HG03175 (cell line): ENCODE data around the gene SNX13.
"Not testable (repeated sequence)": the region's sequence is repeated elsewhere in the genome, so short reads cannot be mapped to it uniquely, and the experiment has no call there.

Experiments used
- ATAC-seq: cut with Tn5 transposase; IDR thresholded peaks from one replicate; pipeline ENCODE4 v1.9.1; 2021; ENCODE audit warnings: mild to moderate bottlenecking, moderate library complexity; ENCODE audit not compliant: unreplicated experiment

The SNX13 gene

GRCh38 chr7:17852361-17852760 lies 87.9 kb downstream of the SNX13 start:
- no peak for ATAC-seq

DNA sequence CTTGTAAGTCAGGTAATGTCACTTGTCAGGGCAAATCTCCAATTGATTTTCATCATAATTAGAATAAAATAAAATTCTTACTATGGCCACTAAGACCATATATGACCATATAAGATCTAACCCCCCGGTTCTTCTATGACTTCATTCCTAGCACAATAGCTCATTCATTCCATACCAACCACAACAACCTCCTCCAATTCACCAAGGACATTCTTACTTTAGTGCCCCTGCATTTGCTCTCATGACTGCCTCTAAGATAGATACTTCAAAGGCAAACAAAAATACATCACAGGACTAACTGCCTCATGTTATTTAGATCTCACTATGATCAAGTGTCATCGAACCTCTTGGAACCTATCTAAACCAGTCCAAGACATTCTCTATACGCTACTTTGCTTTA lies 90.8 kb downstream of the SNX13 start:
- no peak for ATAC-seq

DNA sequence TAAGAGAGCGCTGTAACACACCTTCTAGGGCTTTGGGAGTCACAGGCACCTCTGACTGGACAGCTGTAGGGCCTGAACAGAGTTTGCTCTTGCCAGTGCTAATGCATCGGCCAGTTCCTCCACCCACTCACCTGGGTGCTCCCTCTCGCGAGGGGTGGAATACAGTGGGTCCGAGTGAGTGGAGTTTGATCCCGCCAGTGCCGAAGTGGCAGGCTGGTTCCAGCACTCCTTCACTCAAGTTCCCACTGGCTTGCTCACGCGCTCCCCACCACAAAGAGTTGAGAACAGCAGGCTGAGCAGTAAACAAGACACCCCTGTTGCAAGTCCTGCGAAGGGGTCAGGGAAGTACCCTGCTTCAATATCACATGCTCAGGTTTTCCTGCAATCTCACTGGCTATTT lies 91.8 kb downstream of the SNX13 start:
- no peak for ATAC-seq

DNA sequence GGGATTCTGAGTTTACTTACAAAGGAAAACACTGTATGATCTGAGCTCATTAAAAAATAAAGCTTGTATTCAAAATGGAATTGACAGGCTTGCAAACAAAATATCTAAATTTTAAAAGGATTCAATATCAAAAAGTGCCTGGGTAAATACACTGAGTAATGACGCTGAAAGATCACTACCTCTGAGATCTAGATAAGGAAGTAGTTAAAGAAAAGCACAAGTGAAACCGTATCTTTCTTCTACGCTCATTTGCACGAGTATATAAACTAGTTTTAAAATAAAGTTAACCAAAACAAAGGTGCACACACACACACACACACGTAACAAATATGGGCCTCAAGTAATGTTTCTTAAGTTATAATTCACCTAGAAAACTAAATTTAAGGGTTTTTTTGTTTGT lies 93.4 kb downstream of the SNX13 start:
- no peak for ATAC-seq

- no peak for ATAC-seq
Observed at GRCh38 chr7:17845197-17845547, 95.1 kb downstream of the SNX13 start.

GRCh38 chr7:17844514-17845196 lies 95.6 kb downstream of the SNX13 start:
- ATAC-seq = no peak

DNA sequence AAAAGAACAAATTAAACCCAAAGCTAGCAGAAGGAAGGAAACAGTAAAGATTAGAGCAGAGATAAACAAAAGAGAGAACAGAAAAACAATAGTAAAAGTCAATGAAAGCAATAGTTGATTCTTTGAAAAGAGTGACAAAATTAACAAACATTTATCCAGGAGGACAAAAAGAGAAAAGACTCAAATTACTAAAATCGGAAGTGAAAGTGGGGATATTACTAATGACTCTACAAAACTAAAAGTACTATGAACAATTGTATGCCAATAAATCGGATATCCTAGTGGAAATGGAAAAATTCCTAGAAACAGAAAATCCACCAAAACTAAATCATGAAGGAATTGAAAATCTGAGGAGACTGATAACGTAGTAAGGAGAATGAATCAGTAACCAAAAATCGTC lies 96.3 kb downstream of the SNX13 start:
- no peak for ATAC-seq

- ATAC-seq = no peak
Observed at GRCh38 chr7:17843041-17843440, 97.3 kb downstream of the SNX13 start.

DNA sequence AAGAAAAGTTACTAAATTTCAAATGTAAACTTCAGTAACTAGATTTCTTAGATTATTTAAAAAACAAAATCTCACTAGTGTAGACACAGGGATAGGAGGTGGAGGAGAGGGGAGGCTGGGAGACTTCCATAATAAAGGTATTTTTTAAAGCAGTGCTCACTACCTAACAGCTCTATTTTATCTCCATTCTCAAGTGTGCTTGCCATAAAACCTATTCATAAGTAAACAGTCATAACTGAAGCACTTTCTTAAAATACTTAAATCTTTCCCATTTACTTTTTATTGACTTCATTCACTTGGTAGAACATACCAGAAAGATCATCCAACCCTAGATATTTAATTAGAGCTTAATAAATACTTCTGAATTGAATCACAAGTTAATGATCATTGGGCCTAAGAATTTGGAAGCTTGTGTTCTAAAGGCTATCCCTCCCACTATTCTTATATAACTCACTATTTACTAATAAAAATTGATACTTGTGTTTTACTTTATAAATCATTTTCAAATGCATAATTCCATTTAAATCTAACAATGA lies 107.4 kb downstream of the SNX13 start:
- ATAC-seq = no peak

DNA sequence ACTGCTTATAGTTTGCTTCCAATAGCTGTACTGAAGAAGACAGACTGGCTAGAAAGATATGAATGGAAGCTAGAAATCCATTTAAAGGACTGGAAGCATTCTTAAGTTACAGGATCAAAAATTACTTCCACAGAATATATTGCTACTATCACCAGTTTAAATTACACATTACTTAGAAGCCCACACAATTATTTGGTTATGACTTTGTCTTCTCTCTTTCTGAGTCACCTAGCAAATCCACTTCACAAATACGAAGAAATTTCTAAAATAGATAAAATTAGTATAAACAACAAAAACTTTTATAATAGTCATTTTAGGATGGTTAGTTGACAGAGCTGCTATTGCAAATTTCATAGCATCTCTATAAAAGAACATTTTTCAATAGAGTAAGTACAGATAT lies 108.1 kb downstream of the SNX13 start:
- ATAC-seq = no peak

DNA sequence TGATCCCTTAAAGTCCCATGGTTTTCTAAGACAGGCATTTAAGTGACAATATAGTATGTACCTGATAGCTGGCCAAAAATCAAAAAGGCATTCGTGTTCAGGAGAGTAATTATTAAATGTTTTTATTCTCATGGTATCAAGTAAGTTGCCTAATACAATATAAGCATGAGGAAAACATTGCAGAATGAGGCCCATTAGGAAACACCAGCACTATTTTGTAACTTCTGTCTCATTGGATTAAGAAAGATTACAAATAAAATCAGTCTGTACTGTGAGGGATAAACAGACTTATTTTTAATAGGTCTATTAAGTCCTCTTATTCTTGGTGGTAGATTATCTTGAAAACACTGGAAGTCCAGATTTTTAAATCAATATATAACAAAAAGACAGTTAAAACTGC lies 110.1 kb downstream of the SNX13 start:
- no peak for ATAC-seq

DNA sequence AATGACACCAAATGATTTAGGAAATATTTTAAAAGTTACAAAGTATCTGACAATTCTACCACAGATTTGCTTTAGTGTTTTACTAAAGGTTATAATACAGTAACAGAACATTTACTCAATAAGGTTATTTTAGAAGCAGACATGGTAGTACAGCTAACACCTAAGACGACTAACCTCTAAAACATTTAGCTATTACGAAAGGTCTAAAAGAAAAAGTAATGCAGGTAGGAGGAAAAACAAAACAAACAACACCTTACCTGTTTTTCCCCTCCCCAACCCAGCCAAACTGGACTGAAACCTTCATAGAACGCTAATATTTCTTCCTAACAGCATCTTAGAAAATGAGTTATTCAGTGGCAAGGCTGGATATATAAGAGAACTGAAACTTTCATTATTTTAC lies 111.3 kb downstream of the SNX13 start:
- ATAC-seq = no peak

- ATAC-seq = no peak
Observed at GRCh38 chr7:17822547-17823173, 117.6 kb downstream of the SNX13 start.

GRCh38 chr7:17816903-17817302 lies 123.4 kb downstream of the SNX13 start:
- ATAC-seq = no peak

- ATAC-seq = no peak
Observed at GRCh38 chr7:17815318-17815717, 125.0 kb downstream of the SNX13 start.

GRCh38 chr7:17814058-17814457 lies 126.2 kb downstream of the SNX13 start:
- no peak for ATAC-seq

GRCh38 chr7:17809215-17809614 lies 131.1 kb downstream of the SNX13 start:
- ATAC-seq = not testable (repeated sequence)

GRCh38 chr7:17807242-17807641 lies 133.1 kb downstream of the SNX13 start:
- no peak for ATAC-seq

DNA sequence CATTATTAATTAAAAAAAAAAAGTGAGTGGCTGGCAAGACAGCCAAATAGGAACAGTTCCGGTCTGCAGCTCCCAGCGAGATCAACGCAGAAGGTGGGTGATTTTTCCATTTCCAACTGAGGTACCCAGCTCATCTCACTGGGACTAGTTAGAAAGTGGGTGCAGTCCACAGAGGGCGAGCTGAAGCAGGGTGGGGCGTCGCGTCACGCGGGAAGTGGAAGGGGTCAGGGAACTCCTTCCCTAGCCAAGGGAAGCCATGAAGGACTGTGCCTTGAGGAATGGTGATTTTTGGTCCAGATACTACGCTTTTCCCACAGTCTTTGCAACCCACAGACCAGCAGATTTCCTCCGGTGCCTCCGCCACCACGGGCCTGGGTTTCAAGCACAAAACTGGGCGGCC lies 133.7 kb downstream of the SNX13 start:
- no peak for ATAC-seq

DNA sequence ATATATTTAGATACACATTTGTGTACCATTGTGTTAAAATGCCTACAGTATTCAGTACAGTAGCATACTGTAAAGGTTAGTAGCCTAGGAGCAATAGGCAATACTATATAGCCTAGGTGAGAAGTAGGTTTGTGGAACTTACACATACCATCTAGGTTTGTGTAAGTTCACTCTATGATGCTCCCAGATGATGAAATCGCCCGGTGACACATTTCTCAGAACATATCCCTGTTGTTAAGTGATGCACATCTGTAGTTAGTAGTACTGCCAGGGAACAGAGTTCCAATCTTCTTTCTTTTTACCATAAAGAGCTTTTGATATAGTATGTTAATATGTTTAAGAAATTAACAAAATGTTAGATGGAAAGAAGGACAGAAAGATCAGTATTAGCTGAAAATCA lies 138.2 kb downstream of the SNX13 start:
- no peak for ATAC-seq

DNA sequence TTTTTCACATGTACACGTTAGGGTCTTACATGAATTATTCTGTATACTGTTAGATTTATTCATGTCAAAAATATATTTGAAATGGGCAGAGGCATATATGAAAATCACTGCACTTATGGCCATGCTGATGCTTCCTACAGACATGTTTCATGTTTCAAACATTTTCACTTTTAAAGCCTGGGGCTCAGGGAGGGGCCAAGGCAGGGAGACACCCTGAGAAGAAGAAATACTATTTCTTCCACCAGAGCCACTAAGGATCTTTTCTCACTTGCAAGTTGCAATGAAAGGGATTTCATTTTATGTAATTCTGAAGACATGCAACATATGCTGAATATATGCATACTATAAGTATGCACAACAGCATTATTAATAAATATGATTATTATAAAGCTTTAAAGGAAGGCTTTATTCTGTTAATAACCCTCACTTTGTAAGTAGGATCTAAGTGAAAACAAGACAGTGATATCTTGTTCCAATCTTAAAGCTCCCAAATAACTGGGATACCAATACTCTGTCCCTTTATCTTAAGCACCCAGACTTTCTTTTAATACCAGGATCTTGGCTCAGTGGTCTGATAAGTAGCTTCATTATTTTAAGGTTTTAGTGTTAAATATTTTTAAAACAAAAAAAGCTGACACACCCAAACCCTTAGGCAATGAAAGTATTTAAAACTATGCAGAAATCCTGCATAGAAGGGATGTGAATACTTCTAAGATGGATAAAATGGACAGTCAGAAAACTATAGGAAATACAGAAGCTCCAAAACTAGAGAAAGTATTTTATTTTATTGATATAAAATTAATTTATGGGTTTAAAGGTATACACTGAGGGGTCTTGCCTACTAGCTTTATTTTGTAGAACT lies 148.0 kb downstream of the SNX13 start:
- ATAC-seq = no peak

DNA sequence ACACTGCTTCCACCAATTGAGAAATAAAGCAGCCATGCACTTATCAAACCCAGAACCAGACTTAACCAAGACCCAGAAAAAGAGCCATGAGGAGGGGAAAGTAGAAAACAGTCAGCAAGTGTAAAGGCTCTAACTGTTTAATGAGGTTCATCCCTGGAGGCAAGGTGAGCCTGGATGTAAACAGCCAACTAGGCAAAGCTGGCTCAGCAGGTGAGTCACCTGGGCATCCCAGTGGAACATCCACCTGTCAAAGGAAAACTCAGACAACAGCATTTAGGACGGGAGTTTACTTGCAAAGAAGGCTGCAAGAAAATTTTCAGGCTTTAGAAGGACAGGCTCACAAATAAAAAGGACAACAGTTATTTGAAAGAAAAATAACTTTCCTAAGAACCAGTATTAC lies 153.0 kb downstream of the SNX13 start:
- ATAC-seq = no peak
